K562 (cell line): ENCODE results near the gene DUSP3. TPM values are rescaled to one million over a fixed set of nuclear protein-coding genes. Genes with fewer than 3 reads are reported as not detected.

Source experiments
- PHF20 ChIP-seq: fragments of 450-650 bp; IDR thresholded peaks from 2 replicates; pipeline ENCODE4 v1.6.1; 2018; ENCODE audit not compliant: partially characterized antibody
- PRMT5 ChIP-seq: sonication (generic); formaldehyde crosslinking; IDR thresholded peaks from 2 replicates; pipeline ENCODE4 v1.5.0; 2020; ENCODE audit warnings: missing genetic modification reagents
- SRSF3 ChIP-seq: fragments of 200-400 bp; formaldehyde crosslinking; IDR thresholded peaks from 2 replicates; pipeline ENCODE4 v1.6.1; 2016; ENCODE audit warnings: mild to moderate bottlenecking, low read length, moderate library complexity; ENCODE audit not compliant: insufficient read depth
- polyA plus RNA-seq, 8 experiments: library from polyadenylated mRNA; depleted of rRNA in 4 of 8; stranded (reverse) in 5 of 8; unstranded in 3 of 8; fragments of >200 nt; fragmentation: Nextera tagmentation in 2 of 8; fragmentation: Illumina TruSeq in 1 of 8; extraction: Ambion mirVana in 2 of 8; extraction: Trizol in 1 of 8; gene quantifications; 2 replicates each; pipeline versions ENCODE4 v1.2.1 to v1.2.3, GENCODE V29; 2011 to 2014; ENCODE audit warnings: inconsistent platforms in 1 of 8, missing spikeins in 1 of 8
- total RNA-seq, 7 experiments: library from RNA; depleted of rRNA in 6 of 7; stranded (reverse); fragments of >200 nt in 6 of 7; fragmentation: Illumina TruSeq in 2 of 7; extraction: Trizol in 2 of 7; gene quantifications; 2 replicates each; pipeline versions ENCODE4 v1.2.1 to v1.2.3, GENCODE V29; 2011 to 2021; ENCODE audit warnings: low replicate concordance in 1 of 7
- TF ChIP-seq, protein P1 (sequence below): sonication (generic); formaldehyde crosslinking; IDR thresholded peaks from 2 replicates; pipeline ENCODE4 v1.8.0; 2022; ENCODE audit warnings: missing genetic modification reagents, mild to moderate bottlenecking, borderline replicate concordance
- TF ChIP-seq, protein P2 (sequence below), 2 experiments: IDR thresholded peaks in 1 of 2; conservative IDR thresholded peaks in 1 of 2; 2 replicates each; pipeline ENCODE4 v1.6.1; 2016; ENCODE audit warnings: low read depth in 2 of 2, mild to moderate bottlenecking in 1 of 2, missing compliant biosample characterization in 1 of 2, missing genetic modification characterization in 1 of 2, moderate library complexity in 1 of 2

DUSP3 gene
- total and polyA plus RNA-seq, 9 of the 15 experiments (the other 6 are each of a cell fraction or from before 2014, with no cell fraction given), result 4.1 to 19.8 (median 12.3) TPM

- TF ChIP-seq, protein P1, sequence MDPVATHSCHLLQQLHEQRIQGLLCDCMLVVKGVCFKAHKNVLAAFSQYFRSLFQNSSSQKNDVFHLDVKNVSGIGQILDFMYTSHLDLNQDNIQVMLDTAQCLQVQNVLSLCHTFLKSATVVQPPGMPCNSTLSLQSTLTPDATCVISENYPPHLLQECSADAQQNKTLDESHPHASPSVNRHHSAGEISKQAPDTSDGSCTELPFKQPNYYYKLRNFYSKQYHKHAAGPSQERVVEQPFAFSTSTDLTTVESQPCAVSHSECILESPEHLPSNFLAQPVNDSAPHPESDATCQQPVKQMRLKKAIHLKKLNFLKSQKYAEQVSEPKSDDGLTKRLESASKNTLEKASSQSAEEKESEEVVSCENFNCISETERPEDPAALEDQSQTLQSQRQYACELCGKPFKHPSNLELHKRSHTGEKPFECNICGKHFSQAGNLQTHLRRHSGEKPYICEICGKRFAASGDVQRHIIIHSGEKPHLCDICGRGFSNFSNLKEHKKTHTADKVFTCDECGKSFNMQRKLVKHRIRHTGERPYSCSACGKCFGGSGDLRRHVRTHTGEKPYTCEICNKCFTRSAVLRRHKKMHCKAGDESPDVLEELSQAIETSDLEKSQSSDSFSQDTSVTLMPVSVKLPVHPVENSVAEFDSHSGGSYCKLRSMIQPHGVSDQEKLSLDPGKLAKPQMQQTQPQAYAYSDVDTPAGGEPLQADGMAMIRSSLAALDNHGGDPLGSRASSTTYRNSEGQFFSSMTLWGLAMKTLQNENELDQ (CRISPR knock-in tag), result no peak
- no peak for TF ChIP-seq PHF20
- TF ChIP-seq SRSF3, result no peak
- TF ChIP-seq PRMT5 (CRISPR knock-in tag), result no peak
- TF ChIP-seq, protein P2, sequence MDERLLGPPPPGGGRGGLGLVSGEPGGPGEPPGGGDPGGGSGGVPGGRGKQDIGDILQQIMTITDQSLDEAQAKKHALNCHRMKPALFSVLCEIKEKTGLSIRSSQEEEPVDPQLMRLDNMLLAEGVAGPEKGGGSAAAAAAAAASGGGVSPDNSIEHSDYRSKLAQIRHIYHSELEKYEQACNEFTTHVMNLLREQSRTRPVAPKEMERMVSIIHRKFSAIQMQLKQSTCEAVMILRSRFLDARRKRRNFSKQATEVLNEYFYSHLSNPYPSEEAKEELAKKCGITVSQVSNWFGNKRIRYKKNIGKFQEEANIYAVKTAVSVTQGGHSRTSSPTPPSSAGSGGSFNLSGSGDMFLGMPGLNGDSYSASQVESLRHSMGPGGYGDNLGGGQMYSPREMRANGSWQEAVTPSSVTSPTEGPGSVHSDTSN (CRISPR knock-in tag; IDR thresholded peaks at IDR 0.05; ENCODE audit: low read depth), result no peak
- TF ChIP-seq, protein P2 (tag; conservative IDR thresholded peaks at IDR 0.05; ENCODE audit: low read depth), result no peak
- TF ChIP-seq, all 486 proteins: peak for 0
Observed at GRCh38 chr17:43734376-43734775, 44.4 kb downstream of the DUSP3 start (continued).
